ENCODE results near the gene GAA.
A peak's percentile ranks its signal among the peaks of the same experiment; 100 is the strongest.

GAA gene

GRCh38 chr17:80099291-80100034, 1.9 kb upstream of the GAA start:
- no peak overlapping the region for H3K4me2 ChIP-seq (ENCODE audit: low read length)
- H2BK120ac ChIP-seq (ENCODE audit: insufficient read depth, low read length, poor library complexity) = no peak overlapping the region
- H3K23ac ChIP-seq (ENCODE audit: low read length) = no peak overlapping the region
- H2BK12ac ChIP-seq (ENCODE audit: low read length) = no peak overlapping the region
- H3K4me3 ChIP-seq (ENCODE audit: low read depth, low read length) = peak overlapping the region; percentile 37
- no peak overlapping the region for H2AK5ac ChIP-seq (ENCODE audit: low read length)
- H3K18ac ChIP-seq (ENCODE audit: low read length) = no peak overlapping the region
- no peak overlapping the region for H4K91ac ChIP-seq (ENCODE audit: low read depth, low read length)
- H3K4me1 ChIP-seq (ENCODE audit: control insufficient read depth in 1 of 2, insufficient read depth in 2 of 2, low read length in 2 of 2) = peaks cover 12 to 18% of the 10 kb centered on the region in 2 experiments
- H3K9me3 ChIP-seq (ENCODE audit: insufficient read depth, low read depth, low read length) = peaks cover 3% of the 10 kb centered on the region
- H3K79me2 ChIP-seq (ENCODE audit: control insufficient read depth, insufficient read depth, low read length, poor library complexity) = peaks cover 11% of the 10 kb centered on the region
- peak overlapping the region; percentile 3 for H4K12ac ChIP-seq (ENCODE audit: low read depth, low read length)
- H3K79me1 ChIP-seq (ENCODE audit: low read length) = peaks cover 8% of the 10 kb centered on the region
- H3K36me3 ChIP-seq (ENCODE audit: control insufficient read depth in 1 of 2, insufficient read depth in 2 of 2, low read length in 2 of 2) = no peaks in the 10 kb centered on the region
- no peak overlapping the region for H3K27ac ChIP-seq (ENCODE audit: low read depth, low read length)
- DNase-seq = no peak
- no peak overlapping the region for H2AFZ ChIP-seq (ENCODE audit: insufficient read depth, low read length, poor library complexity)
- no peaks in the 10 kb centered on the region for H3K27me3 ChIP-seq (ENCODE audit: insufficient read depth, low read length)
- no CpG with 5 or more reads among the region's 27 CpGs for WGBS (ENCODE audit: extremely low coverage, insufficient coverage, insufficient read length)
- no peak overlapping the region for H3K4ac ChIP-seq (ENCODE audit: low read depth, low read length)
- no peak overlapping the region for H3K9ac ChIP-seq (ENCODE audit: low read length)
- no peak overlapping the region for H3K14ac ChIP-seq (ENCODE audit: low read length)
- no peak overlapping the region for H2BK5ac ChIP-seq (ENCODE audit: low read depth, low read length, poor library complexity)
- H4K8ac ChIP-seq (ENCODE audit: low read depth, low read length) = no peak overlapping the region

- no peak overlapping the region for H2AK5ac ChIP-seq (ENCODE audit: low read length)
- H3K9ac ChIP-seq (ENCODE audit: low read length) = no peak overlapping the region
- peaks cover 3% of the 10 kb centered on the region for H3K9me3 ChIP-seq (ENCODE audit: insufficient read depth, low read depth, low read length)
- H4K12ac ChIP-seq (ENCODE audit: low read depth, low read length) = peak overlapping the region; percentile 3
- H3K18ac ChIP-seq (ENCODE audit: low read length) = no peak overlapping the region
- H3K27me3 ChIP-seq (ENCODE audit: insufficient read depth, low read length) = no peaks in the 10 kb centered on the region
- H3K4me1 ChIP-seq (ENCODE audit: control insufficient read depth in 1 of 2, insufficient read depth in 2 of 2, low read length in 2 of 2) = peaks cover 12 to 21% of the 10 kb centered on the region in 2 experiments
- no peak overlapping the region for H4K8ac ChIP-seq (ENCODE audit: low read depth, low read length)
- H3K27ac ChIP-seq (ENCODE audit: low read depth, low read length) = no peak overlapping the region
- H3K4me3 ChIP-seq (ENCODE audit: low read depth, low read length) = peak overlapping the region; percentile 37
- H4K91ac ChIP-seq (ENCODE audit: low read depth, low read length) = no peak overlapping the region
- H2BK120ac ChIP-seq (ENCODE audit: insufficient read depth, low read length, poor library complexity) = no peak overlapping the region
- H3K14ac ChIP-seq (ENCODE audit: low read length) = no peak overlapping the region
- H2BK5ac ChIP-seq (ENCODE audit: low read depth, low read length, poor library complexity) = no peak overlapping the region
- no peak for DNase-seq
- H3K23ac ChIP-seq (ENCODE audit: low read length) = no peak overlapping the region
- H2AFZ ChIP-seq (ENCODE audit: insufficient read depth, low read length, poor library complexity) = no peak overlapping the region
- WGBS (ENCODE audit: extremely low coverage, insufficient coverage, insufficient read length) = no CpG with 5 or more reads among the region's 4 CpGs
- peaks cover 8% of the 10 kb centered on the region for H3K79me1 ChIP-seq (ENCODE audit: low read length)
- H3K79me2 ChIP-seq (ENCODE audit: control insufficient read depth, insufficient read depth, low read length, poor library complexity) = peaks cover 11% of the 10 kb centered on the region
- H3K4ac ChIP-seq (ENCODE audit: low read depth, low read length) = no peak overlapping the region
- H3K36me3 ChIP-seq (ENCODE audit: control insufficient read depth in 1 of 2, insufficient read depth in 2 of 2, low read length in 2 of 2) = no peaks in the 10 kb centered on the region
- no peak overlapping the region for H3K4me2 ChIP-seq (ENCODE audit: low read length)
- H2BK12ac ChIP-seq (ENCODE audit: low read length) = no peak overlapping the region
Observed at GRCh38 chr17:80100035-80100323, 1.4 kb upstream of the GAA start.

- H2BK120ac ChIP-seq (ENCODE audit: insufficient read depth, low read length, poor library complexity) = peak overlapping the region; percentile 69
- H3K18ac ChIP-seq (ENCODE audit: low read length) = peak overlapping the region; percentile 90
- peak overlapping the region; percentile 75 for H2AK5ac ChIP-seq (ENCODE audit: low read length)
- peaks cover 11% of the 10 kb centered on the region for H3K79me2 ChIP-seq (ENCODE audit: control insufficient read depth, insufficient read depth, low read length, poor library complexity)
- no peak overlapping the region for H3K23ac ChIP-seq (ENCODE audit: low read length)
- peak overlapping the region; percentile 50 for H2BK12ac ChIP-seq (ENCODE audit: low read length)
- peak overlapping the region; percentile 93 for H4K8ac ChIP-seq (ENCODE audit: low read depth, low read length)
- H2AFZ ChIP-seq (ENCODE audit: insufficient read depth, low read length, poor library complexity) = peak overlapping the region; percentile 85
- peak in 1 of 2 donors; percentile 40 for DNase-seq
- H3K4me2 ChIP-seq (ENCODE audit: low read length) = peak overlapping the region; percentile 90
- H2BK5ac ChIP-seq (ENCODE audit: low read depth, low read length, poor library complexity) = peak overlapping the region; percentile 58
- peak overlapping the region; percentile 93 for H3K14ac ChIP-seq (ENCODE audit: low read length)
- peak overlapping the region; percentile 59 for H3K4ac ChIP-seq (ENCODE audit: low read depth, low read length)
- peaks cover 8% of the 10 kb centered on the region for H3K79me1 ChIP-seq (ENCODE audit: low read length)
- H3K36me3 ChIP-seq (ENCODE audit: control insufficient read depth in 1 of 2, insufficient read depth in 2 of 2, low read length in 2 of 2) = no peaks in the 10 kb centered on the region
- H3K27ac ChIP-seq (ENCODE audit: low read depth, low read length) = no peak overlapping the region
- peak overlapping the region; percentile 95 for H4K12ac ChIP-seq (ENCODE audit: low read depth, low read length)
- H3K9me3 ChIP-seq (ENCODE audit: insufficient read depth, low read depth, low read length) = peaks cover 3% of the 10 kb centered on the region
- peaks cover 12 to 21% of the 10 kb centered on the region in 2 experiments for H3K4me1 ChIP-seq (ENCODE audit: control insufficient read depth in 1 of 2, insufficient read depth in 2 of 2, low read length in 2 of 2)
- WGBS (ENCODE audit: extremely low coverage, insufficient coverage, insufficient read length) = no CpG with 5 or more reads among the region's 21 CpGs
- peak overlapping the region; percentile 90 for H4K91ac ChIP-seq (ENCODE audit: low read depth, low read length)
- peak overlapping the region; percentile 61 for H3K9ac ChIP-seq (ENCODE audit: low read length)
- H3K27me3 ChIP-seq (ENCODE audit: insufficient read depth, low read length) = no peaks in the 10 kb centered on the region
- peak overlapping the region; percentile 88 for H3K4me3 ChIP-seq (ENCODE audit: low read depth, low read length)
Observed at GRCh38 chr17:80101946-80102663, 724 bp downstream of the GAA start.

GRCh38 chr17:80102664-80103448, 1.5 kb downstream of the GAA start:
- Histone ChIP-seq H2AFZ (ENCODE audit: insufficient read depth, low read length, poor library complexity) (no peak overlapping the region), H3K27me3 (ENCODE audit: insufficient read depth, low read length) (no peaks in the 10 kb centered on the region), H3K4ac (ENCODE audit: low read depth, low read length) (no peak overlapping the region), H2BK5ac (ENCODE audit: low read depth, low read length, poor library complexity) (no peak overlapping the region), H2AK5ac (ENCODE audit: low read length) (peak overlapping the region; percentile 75), H2BK12ac (ENCODE audit: low read length) (peak overlapping the region; percentile 50), H3K23ac (ENCODE audit: low read length) (no peak overlapping the region), H3K79me1 (ENCODE audit: low read length) (peaks cover 8% of the 10 kb centered on the region), H3K36me3 (ENCODE audit: control insufficient read depth in 1 of 2, insufficient read depth in 2 of 2, low read length in 2 of 2) (no peaks in the 10 kb centered on the region), H3K14ac (ENCODE audit: low read length) (peak overlapping the region; percentile 53), H3K79me2 (ENCODE audit: control insufficient read depth, insufficient read depth, low read length, poor library complexity) (peaks cover 11% of the 10 kb centered on the region), H3K27ac (ENCODE audit: low read depth, low read length) (no peak overlapping the region), H3K9me3 (ENCODE audit: insufficient read depth, low read depth, low read length) (peaks cover 3% of the 10 kb centered on the region), H3K9ac (ENCODE audit: low read length) (no peak overlapping the region), H3K4me3 (ENCODE audit: low read depth, low read length) (no peak overlapping the region), H3K4me1 (ENCODE audit: control insufficient read depth in 1 of 2, insufficient read depth in 2 of 2, low read length in 2 of 2) (peaks cover 12 to 21% of the 10 kb centered on the region in 2 experiments), H2BK120ac (ENCODE audit: insufficient read depth, low read length, poor library complexity) (no peak overlapping the region), H4K12ac (ENCODE audit: low read depth, low read length) (peak overlapping the region; percentile 22), H3K18ac (ENCODE audit: low read length) (peak overlapping the region; percentile 47), H4K91ac (ENCODE audit: low read depth, low read length) (peak overlapping the region; percentile 90), H4K8ac (ENCODE audit: low read depth, low read length) (peak overlapping the region; percentile 17), H3K4me2 (ENCODE audit: low read length) (no peak overlapping the region)
- DNase-seq = peak; percentile 59 to 62
- no CpG with 5 or more reads among the region's 15 CpGs for WGBS (ENCODE audit: extremely low coverage, insufficient coverage, insufficient read length)
